Peyer's patch (tissue), 4 donors: Measurements from ENCODE around the gene ADAM17.
"Not testable (repeated sequence)": the region's sequence is repeated elsewhere in the genome, so short reads cannot be mapped to it uniquely, and the experiment has no call there.

Source experiments
- CTCF ChIP-seq, 6 experiments: fragments of 450-650 bp in 4 of 6; fragments of 200-600 bp in 2 of 6; sonication (generic) in 1 of 6; IDR thresholded peaks; one replicate each; pipeline ENCODE4 v1.5.1; 2017 to 2019; ENCODE audit warnings: antibody characterized with exemption in 6 of 6, mild to moderate bottlenecking in 3 of 6, moderate library complexity in 1 of 6
- POLR2A ChIP-seq, 2 donors: fragments of 450-650 bp; IDR thresholded peaks; one replicate each; pipeline ENCODE4 v1.5.1; 2017; ENCODE audit warnings: antibody characterized with exemption in 2 of 2, mild to moderate bottlenecking in 2 of 2, moderate library complexity in 2 of 2

DNA sequence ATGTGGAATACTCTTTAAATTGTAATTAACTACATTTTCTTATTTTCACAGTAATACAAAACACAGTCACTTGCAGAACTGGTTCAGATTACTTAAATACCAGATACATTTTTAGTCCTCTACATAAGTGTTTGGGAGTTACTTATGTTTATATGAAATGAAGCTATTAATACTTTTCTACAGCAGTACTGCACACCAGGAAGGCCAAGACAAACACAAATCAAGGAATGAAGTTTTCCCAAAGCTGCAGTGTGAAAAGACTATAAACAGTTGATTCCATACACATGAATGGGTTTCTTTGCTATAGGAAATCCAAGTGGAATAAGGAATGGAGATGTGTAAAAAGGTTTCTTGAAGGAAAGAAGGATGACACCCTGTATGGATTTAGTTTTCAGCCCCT lies 29.3 kb upstream of the ADAM17 start:
- TF ChIP-seq CTCF, POLR2A (IDR thresholded peaks at IDR 0.05): not testable (repeated sequence)
